Breast epithelium (tissue), 3 donors: ENCODE data around the gene GAPT.

Experiments
- POLR2A ChIP-seq: fragments of 450-650 bp; IDR thresholded peaks from one replicate; pipeline ENCODE4 v1.6.1; 2016; ENCODE audit warnings: antibody characterized with exemption, mild to moderate bottlenecking, moderate library complexity
- TF ChIP-seq, protein P1 (sequence below), 3 donors: fragments of 450-650 bp; IDR thresholded peaks; one replicate each; pipeline ENCODE4 v1.5.1; 2016 to 2017; ENCODE audit warnings: antibody characterized with exemption in 3 of 3, mild to moderate bottlenecking in 3 of 3, moderate library complexity in 3 of 3

- TF ChIP-seq, protein P1, sequence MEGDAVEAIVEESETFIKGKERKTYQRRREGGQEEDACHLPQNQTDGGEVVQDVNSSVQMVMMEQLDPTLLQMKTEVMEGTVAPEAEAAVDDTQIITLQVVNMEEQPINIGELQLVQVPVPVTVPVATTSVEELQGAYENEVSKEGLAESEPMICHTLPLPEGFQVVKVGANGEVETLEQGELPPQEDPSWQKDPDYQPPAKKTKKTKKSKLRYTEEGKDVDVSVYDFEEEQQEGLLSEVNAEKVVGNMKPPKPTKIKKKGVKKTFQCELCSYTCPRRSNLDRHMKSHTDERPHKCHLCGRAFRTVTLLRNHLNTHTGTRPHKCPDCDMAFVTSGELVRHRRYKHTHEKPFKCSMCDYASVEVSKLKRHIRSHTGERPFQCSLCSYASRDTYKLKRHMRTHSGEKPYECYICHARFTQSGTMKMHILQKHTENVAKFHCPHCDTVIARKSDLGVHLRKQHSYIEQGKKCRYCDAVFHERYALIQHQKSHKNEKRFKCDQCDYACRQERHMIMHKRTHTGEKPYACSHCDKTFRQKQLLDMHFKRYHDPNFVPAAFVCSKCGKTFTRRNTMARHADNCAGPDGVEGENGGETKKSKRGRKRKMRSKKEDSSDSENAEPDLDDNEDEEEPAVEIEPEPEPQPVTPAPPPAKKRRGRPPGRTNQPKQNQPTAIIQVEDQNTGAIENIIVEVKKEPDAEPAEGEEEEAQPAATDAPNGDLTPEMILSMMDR (IDR thresholded peaks at IDR 0.05): no peak
- no peak for TF ChIP-seq POLR2A
Measured at GRCh38 chr5:58507715-58508114, 16.5 kb downstream of the GAPT start.
